GM18907 (cell line): ENCODE measurements around the gene NT5C2.
"Not testable (repeated sequence)": the region's sequence is repeated elsewhere in the genome, so short reads cannot be mapped to it uniquely, and the experiment has no call there.

Source experiments
- ATAC-seq: cut with Tn5 transposase; IDR thresholded peaks from one replicate; pipeline ENCODE4 v1.9.1; 2021; ENCODE audit warnings: mild to moderate bottlenecking, moderate library complexity; ENCODE audit not compliant: unreplicated experiment

Gene NT5C2

GRCh38 chr10:103167554-103167953 lies 25.5 kb downstream of the NT5C2 start:
- ATAC-seq, result not testable (repeated sequence)

GRCh38 chr10:103166523-103166922 lies 26.5 kb downstream of the NT5C2 start:
- no peak for ATAC-seq

- ATAC-seq, result not testable (repeated sequence)
Measured at GRCh38 chr10:103163766-103164403, 29.2 kb downstream of the NT5C2 start.

- no peak for ATAC-seq
Measured at GRCh38 chr10:103157246-103157645, 35.8 kb downstream of the NT5C2 start.

GRCh38 chr10:103155471-103156085 lies 37.5 kb downstream of the NT5C2 start:
- ATAC-seq, result no peak

- ATAC-seq, result no peak
Measured at GRCh38 chr10:103154521-103155299, 38.4 kb downstream of the NT5C2 start.

- no peak for ATAC-seq
Measured at GRCh38 chr10:103153302-103154197, 39.5 kb downstream of the NT5C2 start.

GRCh38 chr10:103149991-103150622 lies 43.0 kb downstream of the NT5C2 start:
- no peak for ATAC-seq

- no peak for ATAC-seq
Measured at GRCh38 chr10:103147645-103148044, 45.4 kb downstream of the NT5C2 start.

- no peak for ATAC-seq
Measured at GRCh38 chr10:103145860-103146466, 47.1 kb downstream of the NT5C2 start.

GRCh38 chr10:103145046-103145445 lies 48.0 kb downstream of the NT5C2 start:
- ATAC-seq, result no peak

GRCh38 chr10:103144041-103144440 lies 49.0 kb downstream of the NT5C2 start:
- no peak for ATAC-seq

- not testable (repeated sequence) for ATAC-seq
Measured at GRCh38 chr10:103143641-103144040, 49.4 kb downstream of the NT5C2 start.

- ATAC-seq, result no peak
Measured at GRCh38 chr10:103141950-103142349, 51.1 kb downstream of the NT5C2 start.

GRCh38 chr10:103140469-103140868 lies 52.6 kb downstream of the NT5C2 start:
- ATAC-seq, result no peak

GRCh38 chr10:103139803-103140202 lies 53.3 kb downstream of the NT5C2 start:
- ATAC-seq, result no peak

- not testable (repeated sequence) for ATAC-seq
Measured at GRCh38 chr10:103135168-103135567, 57.9 kb downstream of the NT5C2 start.

GRCh38 chr10:103130910-103131309 lies 62.2 kb downstream of the NT5C2 start:
- ATAC-seq, result no peak

- not testable (repeated sequence) for ATAC-seq
Measured at GRCh38 chr10:103130180-103130579, 62.9 kb downstream of the NT5C2 start.

GRCh38 chr10:103127241-103127640 lies 65.8 kb downstream of the NT5C2 start:
- no peak for ATAC-seq
